Measurements from ENCODE around the gene TNIK.

Gene TNIK

DNA sequence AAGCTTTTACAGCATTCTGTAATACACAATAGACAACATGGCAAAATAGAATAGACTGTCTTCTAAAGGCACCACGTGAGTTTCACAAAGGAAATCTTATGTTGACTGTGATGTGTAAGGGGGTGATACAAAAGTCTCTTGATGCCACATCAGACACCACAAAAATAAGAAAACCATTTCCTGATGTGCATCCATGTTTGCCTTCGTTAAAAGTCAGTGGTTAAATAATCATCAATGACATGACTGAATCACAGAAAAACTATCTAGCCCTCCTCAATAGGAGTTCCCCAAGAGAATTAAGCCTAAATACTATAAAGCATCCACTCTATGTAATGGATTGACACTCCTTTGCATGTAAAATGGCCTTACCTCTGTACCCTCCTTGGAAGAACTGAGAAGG lies 235.0 kb downstream of the TNIK start:
- DNase-seq (ENCODE audit: low read depth), result no peak

DNA sequence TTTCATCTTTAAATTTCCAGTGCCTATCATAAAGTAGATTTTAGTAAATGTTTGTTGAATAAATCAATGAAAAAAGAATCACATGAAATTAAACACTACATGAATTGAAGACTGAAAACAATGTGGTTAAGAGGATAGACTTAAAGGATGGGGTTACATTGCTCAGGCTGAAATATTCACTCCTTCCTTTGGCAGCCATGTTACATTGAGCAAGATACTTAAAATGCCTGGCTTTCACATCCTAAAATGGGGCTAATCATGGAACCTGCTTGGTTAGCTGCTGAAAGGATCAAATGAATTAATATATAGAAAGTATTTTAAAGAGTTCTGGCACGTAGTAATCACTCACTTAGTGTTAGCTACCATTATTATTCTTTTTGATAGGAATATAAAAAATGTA lies 236.8 kb downstream of the TNIK start:
- DNase-seq (ENCODE audit: low read depth), result no peak

- DNase-seq (ENCODE audit: low read depth), result no peak
Measured at GRCh38 chr3:171222995-171223394, 237.2 kb downstream of the TNIK start.

GRCh38 chr3:171221597-171221996 lies 238.6 kb downstream of the TNIK start:
- DNase-seq (ENCODE audit: low read depth), result no peak

GRCh38 chr3:171221104-171221503 lies 239.1 kb downstream of the TNIK start:
- no peak for DNase-seq (ENCODE audit: low read depth)

- no peak for DNase-seq (ENCODE audit: low read depth)
Measured at GRCh38 chr3:171219258-171219657, 240.9 kb downstream of the TNIK start.

DNA sequence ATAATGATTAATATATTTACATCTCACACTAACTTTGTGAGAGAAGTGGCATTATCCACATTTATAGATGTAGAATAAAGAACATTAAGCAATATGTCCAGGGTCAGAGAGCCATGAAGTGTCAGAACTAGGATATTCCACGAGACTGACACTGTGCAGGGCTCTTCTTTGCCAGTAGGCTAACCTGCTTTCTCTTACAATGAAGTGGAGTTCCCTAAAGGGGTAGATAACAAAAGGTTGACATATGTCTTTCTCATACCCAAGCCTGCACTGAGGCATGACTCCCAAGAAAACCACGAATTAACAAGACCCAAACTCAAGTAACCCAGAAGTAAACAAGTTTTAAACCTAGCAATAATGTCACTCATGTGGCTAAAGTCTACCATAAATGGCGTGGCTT lies 242.1 kb downstream of the TNIK start:
- no peak for DNase-seq (ENCODE audit: low read depth)

DNA sequence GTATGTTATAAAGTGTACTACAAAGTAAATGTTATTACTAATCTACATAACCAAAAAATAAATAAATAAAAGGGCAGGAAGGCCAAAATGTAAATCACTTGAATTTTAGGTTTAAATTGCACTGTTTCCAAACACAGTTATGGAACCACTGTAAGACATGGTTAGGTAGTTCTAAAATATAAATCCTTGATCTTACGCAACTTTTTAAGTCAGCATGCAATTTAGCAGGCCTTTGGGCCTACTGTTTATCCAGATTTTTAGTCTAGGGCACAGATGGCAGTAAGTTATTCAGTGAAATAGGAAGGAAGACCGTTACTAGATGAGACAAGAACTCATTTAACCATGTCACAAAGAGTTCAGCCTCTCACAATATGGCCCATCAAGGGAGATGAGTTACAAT lies 246.3 kb downstream of the TNIK start:
- DNase-seq (ENCODE audit: low read depth), result no peak

GRCh38 chr3:171213178-171213577 lies 247.0 kb downstream of the TNIK start:
- DNase-seq (ENCODE audit: low read depth), result no peak

GRCh38 chr3:171212648-171213047 lies 247.6 kb downstream of the TNIK start:
- no peak for DNase-seq (ENCODE audit: low read depth)

GRCh38 chr3:171206283-171206682 lies 253.9 kb downstream of the TNIK start:
- no peak for DNase-seq (ENCODE audit: low read depth)

- DNase-seq (ENCODE audit: low read depth), result no peak
Measured at GRCh38 chr3:171204942-171205341, 255.3 kb downstream of the TNIK start.

- no peak for DNase-seq (ENCODE audit: low read depth)
Measured at GRCh38 chr3:171201825-171202224, 258.4 kb downstream of the TNIK start.

DNA sequence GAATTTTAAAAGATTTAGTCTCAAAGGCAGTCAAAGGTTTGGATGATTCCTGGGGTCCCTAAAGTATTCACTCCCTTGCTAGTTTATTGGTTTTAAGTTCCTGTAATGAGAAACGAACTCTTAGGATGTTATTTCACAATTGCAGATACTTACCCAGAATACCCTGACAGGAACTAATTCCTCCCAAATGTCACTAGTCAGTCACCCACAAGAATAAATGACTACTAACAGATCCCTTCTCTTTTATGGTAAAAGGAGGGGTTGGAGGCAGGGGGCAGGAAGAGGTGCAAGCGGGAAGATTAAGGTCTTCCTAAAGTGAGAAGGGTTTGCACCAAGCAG lies 259.5 kb downstream of the TNIK start:
- no peak for DNase-seq (ENCODE audit: low read depth)

DNA sequence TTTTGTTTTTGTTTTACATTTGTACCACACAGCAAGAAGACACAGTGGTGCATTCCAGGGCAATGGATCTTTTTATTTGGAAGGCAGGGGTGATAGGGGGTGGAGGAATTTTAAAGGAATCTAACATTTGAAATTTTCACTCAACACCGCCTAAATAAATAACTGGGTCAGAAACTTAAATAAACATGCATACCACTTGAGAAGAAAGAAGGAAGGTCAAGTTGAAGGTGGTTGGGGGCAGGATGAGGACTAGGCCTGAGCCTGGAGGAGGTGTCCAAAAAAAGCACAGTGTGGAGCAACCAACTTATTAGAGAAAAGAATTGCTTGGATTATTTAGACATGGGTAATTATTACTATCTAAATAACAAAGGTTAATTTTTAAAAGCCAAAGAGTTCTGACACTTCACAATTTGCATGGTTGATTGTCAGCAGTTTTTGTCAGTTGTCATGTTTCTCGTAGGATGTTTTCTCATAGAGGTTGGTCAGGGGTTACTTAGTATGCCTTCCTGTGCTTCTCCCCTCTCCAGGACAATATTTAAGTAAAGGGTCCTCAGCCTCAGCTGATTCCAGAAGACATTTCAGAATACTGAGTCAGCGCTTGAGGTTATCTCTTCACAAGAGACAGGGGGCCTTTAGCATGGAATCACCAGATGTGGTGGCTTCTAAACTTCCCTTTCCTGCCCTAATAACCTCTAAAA lies 260.0 kb downstream of the TNIK start:
- DNase-seq (ENCODE audit: low read depth), result no peak

DNA sequence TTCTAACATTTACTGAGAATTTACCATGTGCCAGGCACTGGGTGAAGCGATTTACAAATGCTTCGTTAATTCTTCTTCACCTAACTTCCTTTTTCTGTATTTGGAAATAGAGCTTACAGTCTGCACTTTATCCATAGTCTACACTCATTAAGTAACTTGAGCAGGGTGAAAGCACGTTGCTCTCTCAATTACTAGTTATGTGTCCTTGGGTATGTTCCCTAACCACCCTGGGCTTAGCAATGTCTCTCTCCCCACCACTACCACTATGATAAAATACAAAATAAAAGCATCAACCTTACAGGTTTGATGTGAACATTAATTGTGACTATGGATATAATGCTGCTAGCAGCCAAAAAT lies 260.8 kb downstream of the TNIK start:
- no peak for DNase-seq (ENCODE audit: low read depth)

- no peak for DNase-seq (ENCODE audit: low read depth)
Measured at GRCh38 chr3:171198781-171199472, 261.3 kb downstream of the TNIK start.

GRCh38 chr3:171195686-171196085 lies 264.5 kb downstream of the TNIK start:
- no peak for DNase-seq (ENCODE audit: low read depth)

- no peak for DNase-seq (ENCODE audit: low read depth)
Measured at GRCh38 chr3:171194965-171195364, 265.2 kb downstream of the TNIK start.

GRCh38 chr3:171193693-171194092 lies 266.5 kb downstream of the TNIK start:
- no peak for DNase-seq (ENCODE audit: low read depth)

DNA sequence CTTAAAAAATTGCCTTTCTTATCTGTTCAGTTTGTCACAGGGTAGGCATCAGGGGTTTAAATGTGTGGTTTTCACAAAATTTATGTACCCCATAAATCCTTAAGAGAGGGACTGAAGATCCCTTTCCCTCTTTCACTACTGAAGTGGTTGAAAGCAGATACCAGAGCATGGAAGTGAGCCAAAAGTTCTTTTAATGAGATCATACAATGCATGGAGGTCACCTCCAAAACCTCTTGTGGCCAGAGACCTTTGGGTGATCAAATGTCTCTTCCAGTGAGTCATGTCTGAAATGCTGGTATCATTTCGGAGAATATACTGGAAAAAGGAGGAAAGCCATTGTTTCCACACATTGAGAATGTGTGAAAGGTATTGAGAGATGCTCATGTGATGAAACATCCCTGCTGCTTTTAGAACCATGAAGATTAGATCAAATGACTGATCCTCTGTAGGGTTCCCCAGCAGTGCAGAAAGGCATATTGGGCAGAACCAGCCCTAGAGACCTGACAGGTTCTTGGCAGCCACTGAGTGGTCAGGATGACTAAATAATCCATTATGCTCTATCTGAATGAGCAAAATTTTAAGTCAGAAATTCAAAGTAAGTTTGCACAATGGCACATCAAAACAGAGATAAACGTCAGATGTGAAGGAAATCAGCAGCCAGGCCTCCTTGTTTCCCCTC lies 267.9 kb downstream of the TNIK start:
- no peak for DNase-seq (ENCODE audit: low read depth)

DNA sequence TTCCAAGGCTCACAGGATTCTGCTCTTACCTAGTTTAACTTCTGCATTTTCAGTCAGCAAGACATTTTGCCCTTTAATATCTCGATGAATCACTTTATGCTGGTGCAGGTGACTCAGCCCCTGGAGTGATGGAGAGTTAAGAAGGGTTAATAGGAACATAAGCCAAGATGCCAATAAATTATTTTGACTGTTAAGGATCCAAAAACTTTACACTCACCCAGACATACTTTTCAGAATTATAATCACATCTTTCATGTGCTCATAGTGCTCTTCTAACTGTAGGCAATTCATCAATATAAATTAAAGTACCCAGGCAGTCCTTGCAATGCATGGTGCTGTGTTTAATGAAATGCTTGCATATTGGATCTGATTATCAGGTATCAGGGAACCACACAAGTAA lies 269.5 kb downstream of the TNIK start:
- DNase-seq (ENCODE audit: low read depth), result no peak

GRCh38 chr3:171189394-171190080 lies 270.7 kb downstream of the TNIK start:
- no peak for DNase-seq (ENCODE audit: low read depth)
